Measurements from ENCODE around the gene ZNF488. TPM values are rescaled to one million over a fixed set of nuclear protein-coding genes. Genes with fewer than 3 reads are reported as not detected.

The ZNF488 gene
- total and polyA plus RNA-seq, 10 donors = 0.02 to 0.26 (median 0.11) TPM; not detected in 6

DNA sequence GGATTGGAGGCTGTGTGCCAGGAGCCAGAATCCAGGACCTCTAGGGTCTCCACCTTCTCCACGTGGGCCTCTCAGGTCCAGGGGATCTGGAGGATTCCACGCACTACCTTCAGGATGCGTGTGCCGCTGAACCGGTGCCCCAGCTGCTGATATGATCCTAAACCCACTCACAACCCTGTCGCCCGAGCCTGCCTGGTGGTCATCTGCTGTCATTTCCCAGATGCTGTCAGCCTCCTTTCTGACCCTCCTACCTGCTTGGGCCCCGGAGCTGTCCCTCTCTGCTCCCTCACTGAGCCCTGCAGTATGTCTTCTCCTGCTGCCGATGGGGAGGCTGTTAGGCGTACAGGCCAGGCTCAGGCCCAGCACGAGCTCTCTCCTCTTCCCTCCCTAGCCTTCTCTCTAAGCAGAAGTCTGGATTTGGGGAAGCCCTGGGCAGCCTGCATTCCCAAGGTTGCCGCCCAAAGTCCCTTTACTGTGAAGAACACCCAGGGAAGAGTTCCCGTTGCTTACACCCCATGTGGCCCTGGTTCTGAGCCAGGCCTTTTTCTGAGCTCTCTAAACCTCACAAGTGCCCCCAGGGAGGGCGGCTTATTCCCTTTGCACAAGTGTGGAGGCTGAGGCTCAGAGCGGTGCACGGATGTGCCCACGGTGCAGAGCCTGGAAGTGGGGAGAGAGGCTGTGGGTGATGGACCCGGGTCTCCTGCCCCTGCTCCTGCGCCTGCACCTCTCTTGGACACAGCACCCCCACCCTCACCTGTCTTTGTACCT is 30.8 kb upstream of the ZNF488 start:
- WGBS, 5 donors = 76 to 91% (median 83%) methylated on average over 16 to 19 of the region's 19 CpGs
- no peak overlapping the region for H3K4me3 ChIP-seq
- intact Hi-C loops (cut with DNase I; ENCODE audit: low total_unique reads) = no loop called here
- TF ChIP-seq, protein P1, sequence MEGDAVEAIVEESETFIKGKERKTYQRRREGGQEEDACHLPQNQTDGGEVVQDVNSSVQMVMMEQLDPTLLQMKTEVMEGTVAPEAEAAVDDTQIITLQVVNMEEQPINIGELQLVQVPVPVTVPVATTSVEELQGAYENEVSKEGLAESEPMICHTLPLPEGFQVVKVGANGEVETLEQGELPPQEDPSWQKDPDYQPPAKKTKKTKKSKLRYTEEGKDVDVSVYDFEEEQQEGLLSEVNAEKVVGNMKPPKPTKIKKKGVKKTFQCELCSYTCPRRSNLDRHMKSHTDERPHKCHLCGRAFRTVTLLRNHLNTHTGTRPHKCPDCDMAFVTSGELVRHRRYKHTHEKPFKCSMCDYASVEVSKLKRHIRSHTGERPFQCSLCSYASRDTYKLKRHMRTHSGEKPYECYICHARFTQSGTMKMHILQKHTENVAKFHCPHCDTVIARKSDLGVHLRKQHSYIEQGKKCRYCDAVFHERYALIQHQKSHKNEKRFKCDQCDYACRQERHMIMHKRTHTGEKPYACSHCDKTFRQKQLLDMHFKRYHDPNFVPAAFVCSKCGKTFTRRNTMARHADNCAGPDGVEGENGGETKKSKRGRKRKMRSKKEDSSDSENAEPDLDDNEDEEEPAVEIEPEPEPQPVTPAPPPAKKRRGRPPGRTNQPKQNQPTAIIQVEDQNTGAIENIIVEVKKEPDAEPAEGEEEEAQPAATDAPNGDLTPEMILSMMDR (IDR thresholded peaks at IDR 0.05 in 8 of 11, conservative IDR thresholded peaks at IDR 0.05 in 3 of 11) = no peak
- TF ChIP-seq POLR2AphosphoS5 (IDR thresholded peaks at IDR 0.05) (no peak), POLR2A (IDR thresholded peaks at IDR 0.05) (no peak)
- H3K27me3 ChIP-seq (replicated peaks in 1 of 7) = peaks cover 0 to 12% (median 0%) of the 10 kb centered on the region in 7 donors
- H3K9me3 ChIP-seq = no peaks in the 10 kb centered on the region
- H3K4me1 ChIP-seq = no peaks in the 10 kb centered on the region
- no peaks in the 10 kb centered on the region for H3K36me3 ChIP-seq
- peak; percentile 48 for DNase-seq
- H3K27ac ChIP-seq = no peak overlapping the region

GRCh38 chr10:47414227-47414592 is 30.1 kb upstream of the ZNF488 start:
- intact Hi-C loops (cut with DNase I; ENCODE audit: low total_unique reads) = no loop called here
- TF ChIP-seq, protein P1 (IDR thresholded peaks at IDR 0.05 in 8 of 11, conservative IDR thresholded peaks at IDR 0.05 in 3 of 11) = no peak
- TF ChIP-seq POLR2AphosphoS5 (IDR thresholded peaks at IDR 0.05) = no peak
- TF ChIP-seq POLR2A (IDR thresholded peaks at IDR 0.05) = no peak
- H3K9me3 ChIP-seq = no peaks in the 10 kb centered on the region

GRCh38 chr10:47413531-47414226 is 29.6 kb upstream of the ZNF488 start:
- DNase-seq = peak; percentile 59
- Histone ChIP-seq H3K27me3 (replicated peaks in 1 of 7) (peaks cover 0 to 6% (median 0%) of the 10 kb centered on the region in 7 donors), H3K4me1 (peaks cover 0 to 6% (median 0%) of the 10 kb centered on the region in 6 donors), H3K9me3 (no peaks in the 10 kb centered on the region), H3K27ac (no peak overlapping the region), H3K36me3 (no peaks in the 10 kb centered on the region), H3K4me3 (no peak overlapping the region)
- 73 to 86% (median 83%) methylated on average over 14 of the region's 14 CpGs for WGBS, 5 donors
- TF ChIP-seq POLR2AphosphoS5 (IDR thresholded peaks at IDR 0.05) (no peak), POLR2A (IDR thresholded peaks at IDR 0.05) (no peak)
- TF ChIP-seq, protein P1 (IDR thresholded peaks at IDR 0.05 in 8 of 11, conservative IDR thresholded peaks at IDR 0.05 in 3 of 11) = no peak
- intact Hi-C loops (cut with DNase I; ENCODE audit: low total_unique reads) = no loop called here

More at GRCh38 chr10:47414227-47414592, 30.1 kb upstream of the ZNF488 start:
- Histone ChIP-seq H3K27me3 (replicated peaks in 1 of 7) (peaks cover 0 to 7% (median 0%) of the 10 kb centered on the region in 7 donors), H3K4me3 (no peak overlapping the region), H3K36me3 (no peaks in the 10 kb centered on the region), H3K27ac (no peak overlapping the region), H3K4me1 (peaks cover 0 to 2% (median 0%) of the 10 kb centered on the region in 6 donors)
- peak; percentile 38 for DNase-seq
- WGBS, 5 donors = 94 to 97% (median 97%) methylated on average over 2 of the region's 2 CpGs

DNA sequence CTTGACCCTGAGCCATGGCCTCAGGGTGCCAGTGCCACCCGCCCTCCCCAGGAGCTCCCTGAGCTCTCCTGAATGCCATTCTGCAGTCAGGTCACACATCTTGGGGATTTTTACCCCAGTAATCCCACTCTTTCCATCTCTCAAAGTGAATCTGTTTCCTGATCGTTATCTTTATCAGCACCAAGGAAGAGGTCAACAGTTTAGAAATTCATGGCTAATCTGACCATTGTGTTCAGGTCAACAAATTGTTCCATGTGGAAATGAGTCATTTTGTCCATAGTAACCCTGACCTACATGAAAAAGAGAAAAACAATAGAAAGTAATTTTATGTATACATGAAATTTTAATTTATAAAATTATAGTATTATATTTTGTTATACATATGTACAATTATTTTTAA is 28.8 kb upstream of the ZNF488 start:
- no peaks in the 10 kb centered on the region for H3K9me3 ChIP-seq
- WGBS, 5 donors = 66 to 80% (median 75%) methylated on average over 2 of the region's 2 CpGs
- peaks cover 0 to 6% (median 0%) of the 10 kb centered on the region in 6 donors for H3K4me1 ChIP-seq
- DNase-seq = no peak
- no peak overlapping the region for H3K4me3 ChIP-seq
- H3K27me3 ChIP-seq (replicated peaks in 1 of 7) = peaks cover 0 to 6% (median 0%) of the 10 kb centered on the region in 7 donors
- TF ChIP-seq POLR2AphosphoS5 (IDR thresholded peaks at IDR 0.05) = no peak
- no peak for TF ChIP-seq POLR2A (IDR thresholded peaks at IDR 0.05)
- TF ChIP-seq, protein P1 (IDR thresholded peaks at IDR 0.05 in 8 of 11, conservative IDR thresholded peaks at IDR 0.05 in 3 of 11) = no peak
- H3K36me3 ChIP-seq = no peaks in the 10 kb centered on the region
- H3K27ac ChIP-seq = no peak overlapping the region
- intact Hi-C loops (cut with DNase I; ENCODE audit: low total_unique reads) = no loop called here
